Measurements from ENCODE around the gene FARS2.
"Not testable (repeated sequence)": the region's sequence is repeated elsewhere in the genome, so short reads cannot be mapped to it uniquely, and the experiment has no call there.

DNA sequence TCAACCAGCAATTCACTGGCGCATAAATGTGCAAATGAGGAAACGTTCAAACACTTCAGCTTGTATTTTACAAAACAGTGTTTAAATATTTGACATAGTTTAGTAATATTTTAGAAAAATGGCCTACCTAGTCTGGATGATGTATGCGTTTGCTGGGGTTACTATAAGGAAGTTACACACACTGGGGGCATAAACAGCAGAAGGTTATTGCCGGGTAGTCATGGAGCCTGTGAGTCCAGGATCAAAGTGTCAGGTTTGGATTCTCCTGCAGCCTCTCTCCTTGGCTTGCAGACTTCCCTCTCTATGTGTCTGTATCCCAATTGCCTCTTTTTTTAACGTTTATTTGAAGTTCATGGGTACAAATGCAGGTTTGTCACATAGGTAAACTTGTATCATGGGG, 528.1 kb downstream of the FARS2 start:
- not testable (repeated sequence) for TF ChIP-seq REST (IDR thresholded peaks at IDR 0.05); RFX5 (IDR thresholded peaks at IDR 0.05); CTCF (IDR thresholded peaks at IDR 0.05); POLR2A (IDR thresholded peaks at IDR 0.05; ENCODE audit: low read length); EHMT2 (IDR thresholded peaks at IDR 0.05; ENCODE audit: low read depth); PHF8 (IDR thresholded peaks at IDR 0.05; ENCODE audit: borderline replicate concordance, low read depth); NR3C1 (IDR thresholded peaks at IDR 0.05); JUNB (IDR thresholded peaks at IDR 0.05); RCOR1 (IDR thresholded peaks at IDR 0.05; ENCODE audit: low read depth, low read length)
- TF ChIP-seq, protein P1, sequence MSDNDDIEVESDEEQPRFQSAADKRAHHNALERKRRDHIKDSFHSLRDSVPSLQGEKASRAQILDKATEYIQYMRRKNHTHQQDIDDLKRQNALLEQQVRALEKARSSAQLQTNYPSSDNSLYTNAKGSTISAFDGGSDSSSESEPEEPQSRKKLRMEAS (IDR thresholded peaks at IDR 0.05): not testable (repeated sequence)

Data from A549 (cell line).